Endothelial cell of umbilical vein (primary cell): ENCODE data around the gene MEF2D. TPM values are rescaled to one million over a fixed set of nuclear protein-coding genes. Genes with fewer than 3 reads are reported as not detected.

Source experiments
- BruUV-seq: library from RNA; stranded (reverse); fragments of 400-500 nt; replicated peaks from 2 replicates; lab custom pipeline; 2021; lab: Mats Ljungman, UMichigan
- CTCF ChIA-PET: fragments of 300-600, 350-600 bp; sonication (Branson Sonifier 250); formaldehyde crosslinking; loops from one replicate; lab custom pipeline; 2021; ENCODE audit warnings: antibody characterized with exemption, inconsistent platforms; lab: Charles Lee
- POLR2A ChIA-PET: fragments of 300-600, 350-600 bp; sonication (Branson Sonifier 250); formaldehyde crosslinking; loops from one replicate; lab custom pipeline; 2021; ENCODE audit warnings: antibody characterized with exemption, inconsistent platforms; lab: Charles Lee
- DNase-seq: peaks from one replicate; pipeline ENCODE4 v3.0.0-alpha.2; 2011; ENCODE audit warnings: low read depth, low spot score
- FAIRE-seq: peaks from 2 replicates; lab custom pipeline; 2011; peaks lifted over from hg19 to GRCh38; lab: Jason Lieb, UNC
- H2AFZ ChIP-seq: 2 replicates; pipeline ENCODE4 v1.6.0; 2012; ENCODE audit warnings: low read depth, low read length, control low read depth, inconsistent platforms
- H3K27ac ChIP-seq: 2 replicates; pipeline ENCODE4 v1.5.1; 2011; ENCODE audit warnings: low read depth, mild to moderate bottlenecking, control low read depth, low read length, moderate library complexity; ENCODE audit not compliant: insufficient read depth
- H3K27me3 ChIP-seq, 2 experiments: 2 replicates each; pipeline versions ENCODE4 v1.6.0 to v1.6.1; 2011; ENCODE audit warnings: low read length in 2 of 2, mixed read lengths in 1 of 2; ENCODE audit not compliant: control insufficient read depth in 2 of 2, insufficient read depth in 2 of 2
- H3K36me3 ChIP-seq, 2 experiments: 2 replicates in 1 of 2; 3 replicates in 1 of 2; pipeline ENCODE4 v1.5.1; 2011; ENCODE audit warnings: low read length in 2 of 2, mild to moderate bottlenecking in 1 of 2, moderate library complexity in 1 of 2; ENCODE audit not compliant: control insufficient read depth in 2 of 2, insufficient read depth in 2 of 2; ENCODE audit errors: extremely low read depth in 1 of 2
- H3K4me1 ChIP-seq: 3 replicates; pipeline ENCODE4 v1.5.1; 2011; ENCODE audit warnings: mild to moderate bottlenecking, low read length; ENCODE audit not compliant: control insufficient read depth, insufficient read depth; ENCODE audit errors: extremely low read depth
- H3K4me2 ChIP-seq: 2 replicates; pipeline ENCODE4 v1.6.1; 2011; ENCODE audit warnings: low read length, control low read depth, mixed read lengths; ENCODE audit not compliant: insufficient read depth
- H3K4me3 ChIP-seq, 3 experiments: fragments of 200-600 bp in 1 of 3; sonication (generic), shearing (Covaris generic) in 1 of 3; replicated peaks in 1 of 3; 2 replicates each; pipeline ENCODE4 v1.5.1; 2011 to 2016; ENCODE audit warnings: control low read depth in 3 of 3, low read length in 3 of 3, mild to moderate bottlenecking in 2 of 3, inconsistent platforms in 1 of 3, low read depth in 1 of 3, moderate library complexity in 1 of 3; ENCODE audit not compliant: insufficient read depth in 1 of 3
- H3K79me2 ChIP-seq: 2 replicates; pipeline ENCODE4 v1.6.0; 2012; ENCODE audit warnings: low read length, inconsistent platforms; ENCODE audit not compliant: control insufficient read depth, insufficient read depth
- H3K9ac ChIP-seq: replicated peaks from 2 replicates; pipeline ENCODE3; 2011; ENCODE audit warnings: low read length, control low read depth; ENCODE audit not compliant: insufficient read depth; ENCODE audit errors: extremely low read depth
- H3K9me1 ChIP-seq: replicated peaks from 3 replicates; pipeline ENCODE4 v1.6.0; 2011; ENCODE audit warnings: mild to moderate bottlenecking, low read length; ENCODE audit not compliant: control insufficient read depth, insufficient read depth; ENCODE audit errors: extremely low read depth
- H3K9me3 ChIP-seq: replicated peaks from 2 replicates; pipeline ENCODE4 v1.5.1; 2012; ENCODE audit warnings: low read length, inconsistent platforms; ENCODE audit not compliant: control insufficient read depth, insufficient read depth
- H4K20me1 ChIP-seq: replicated peaks from 2 replicates; pipeline ENCODE3; 2011; ENCODE audit warnings: mild to moderate bottlenecking, low read length; ENCODE audit not compliant: control insufficient read depth, insufficient read depth; ENCODE audit errors: extremely low read depth
- CTCF ChIP-seq, 2 donors: IDR thresholded peaks; 1 replicate in 1 of 2; 2 replicates in 1 of 2; pipeline ENCODE4 v1.5.1; 2011; ENCODE audit warnings: low read length in 2 of 2, mild to moderate bottlenecking in 2 of 2, moderate library complexity in 2 of 2, control low read depth in 1 of 2, inconsistent platforms in 1 of 2, low read depth in 1 of 2; ENCODE audit not compliant: insufficient read depth in 1 of 2; ENCODE audit errors: extremely low read depth in 1 of 2
- EZH2 ChIP-seq: IDR thresholded peaks from 2 replicates; pipeline ENCODE4 v1.6.1; 2012; ENCODE audit warnings: borderline replicate concordance, low read depth, mild to moderate bottlenecking, moderate library complexity, low read length, inconsistent platforms; ENCODE audit not compliant: severe bottlenecking
- GATA2 ChIP-seq: IDR thresholded peaks from 2 replicates; pipeline ENCODE4 v1.7.0; 2011; ENCODE audit warnings: low read depth, mild to moderate bottlenecking, moderate library complexity, mixed read lengths, low read length; ENCODE audit not compliant: insufficient read length, insufficient read depth
- JUN ChIP-seq: IDR thresholded peaks from 2 replicates; pipeline ENCODE4 v1.6.1; 2011; ENCODE audit warnings: borderline replicate concordance, low read depth; ENCODE audit not compliant: insufficient read length, insufficient read depth
- MYC ChIP-seq: IDR thresholded peaks from one replicate; pipeline ENCODE4 v1.6.1; 2011; ENCODE audit warnings: mild to moderate bottlenecking, low read depth, low read length
- POLR2A ChIP-seq: IDR thresholded peaks from 2 replicates; pipeline ENCODE4 v1.6.1; 2012; ENCODE audit warnings: low read depth, mild to moderate bottlenecking, control low read depth, low read length
- POLR2AphosphoS5 ChIP-seq: IDR thresholded peaks from 2 replicates; pipeline ENCODE4 v1.6.1; 2012; ENCODE audit warnings: low read depth, mild to moderate bottlenecking, control low read depth, low read length, moderate library complexity; ENCODE audit not compliant: insufficient read depth
- dilution Hi-C: fragments of 300-500 bp; cut with MboI; formaldehyde crosslinking; loops from one replicate; pipeline ENCODE4 v1.15.0; 2019; ENCODE audit warnings: low sequenced_read_pairs; ENCODE audit not compliant: extremely low pct_ligation_motif_present
- intact Hi-C: fragments of 100-400 bp; cut with micrococcal nuclease; formaldehyde crosslinking; loops from one replicate; pipeline ENCODE4 v1.10.0; 2022
- polyA plus RNA-seq, 4 experiments: library from polyadenylated mRNA; depleted of rRNA in 3 of 4; stranded (reverse) in 3 of 4; unstranded in 1 of 4; fragments of >200 nt; gene quantifications; 2 replicates each; pipeline versions ENCODE4 v1.2.1 to v1.2.3, GENCODE V29; 2011 to 2012; ENCODE audit warnings: missing spikeins in 1 of 4
- total RNA-seq: library from RNA; stranded (reverse); gene quantifications from 2 replicates; pipeline ENCODE4 v1.2.3, GENCODE V29; 2021

The MEF2D gene
- total and polyA plus RNA-seq, 2 donors (not counting 3 experiments of a cell fraction or from before 2014, with no cell fraction given): 45.4 to 52.2 TPM

- intact Hi-C loops (no loop called here), dilution Hi-C loops (no loop called here)
- peaks cover 99% of the 10 kb centered on the region for H3K79me2 ChIP-seq
- ChIA-PET POLR2A (no interaction called here), CTCF (interaction anchor here (3.4 to 9.6 kb wide), 2 partner anchors 13 to 108 kb away, joined by 9 to 119 read pairs; no protein-coding TSS in a partner anchor)
- TF ChIP-seq POLR2A (no peak), EZH2 (no peak), CTCF (IDR thresholded peaks at IDR 0.05; ENCODE audit: extremely low read depth in 1 of 2, insufficient read depth in 1 of 2, low read depth in 1 of 2, low read length in 2 of 2) (no peak), GATA2 (no peak), JUN (no peak), MYC (no peak), POLR2AphosphoS5 (no peak)
- H3K9me1 ChIP-seq: no peaks in the 10 kb centered on the region
- H3K27ac ChIP-seq: no peak overlapping the region
- no TSS peak for BruUV-seq
- no peak overlapping the region for H3K4me3 ChIP-seq
- no peaks in the 10 kb centered on the region for H3K9me3 ChIP-seq
- DNase-seq (no peak), FAIRE-seq (no peak)
- H2AFZ ChIP-seq: no peak overlapping the region
- no peaks in the 10 kb centered on the region for H4K20me1 ChIP-seq
- peaks cover 44% of the 10 kb centered on the region for H3K4me1 ChIP-seq
- peaks cover 0 to 7% of the 10 kb centered on the region in 2 experiments for H3K36me3 ChIP-seq
- H3K9ac ChIP-seq: no peak overlapping the region
- no peaks in the 10 kb centered on the region for H3K27me3 ChIP-seq
- H3K4me2 ChIP-seq: no peak overlapping the region
Observed at GRCh38 chr1:156493154-156493631, 7.4 kb downstream of the MEF2D start.
